Spleen (tissue), 7 donors: ENCODE results near the gene ENTPD5.

Experiments
- CTCF ChIP-seq, 11 experiments: fragments of 200-600 bp in 7 of 11; fragments of 450-650 bp in 4 of 11; sonication (generic) in 4 of 11; IDR thresholded peaks in 8 of 11; conservative IDR thresholded peaks in 3 of 11; 1 replicate in 7 of 11; 2 replicates in 4 of 11; pipeline versions ENCODE4 v1.4.0 to v1.8.0; 2016 to 2021; ENCODE audit warnings: antibody characterized with exemption in 11 of 11, inconsistent platforms in 4 of 11, mild to moderate bottlenecking in 1 of 11
- POLR2A ChIP-seq, 3 donors: fragments of 450-650 bp; IDR thresholded peaks; one replicate each; pipeline ENCODE4 v1.5.1; 2017; ENCODE audit warnings: antibody characterized with exemption in 3 of 3, mild to moderate bottlenecking in 1 of 3
- POLR2AphosphoS5 ChIP-seq, 3 donors: sonication (generic); formaldehyde crosslinking; IDR thresholded peaks; one replicate each; pipeline ENCODE4 v1.5.1; 2017; ENCODE audit warnings: antibody characterized with exemption in 3 of 3
- donor health status: DM: no; HTN: no; CAD: no; lungs with moderate emphysema.
- donor health status: DM: no; HTN: no; CAD: no.
- donor health status: DM: no; HTN: no; CAD: no.

GRCh38 chr14:74034572-74034971 is 15.5 kb upstream of the ENTPD5 start:
- TF ChIP-seq POLR2A (IDR thresholded peaks at IDR 0.05) (no peak), POLR2AphosphoS5 (IDR thresholded peaks at IDR 0.05) (no peak), CTCF (IDR thresholded peaks at IDR 0.05 in 8 of 11, conservative IDR thresholded peaks at IDR 0.05 in 3 of 11) (no peak)
